Breast epithelium (tissue), 3 donors: ENCODE results near the gene TIPIN.

ENCODE experiments used
- CTCF ChIP-seq, 3 donors: fragments of 450-650 bp; IDR thresholded peaks; one replicate each; pipeline ENCODE4 v1.5.1; 2016 to 2017; ENCODE audit warnings: antibody characterized with exemption in 3 of 3, mild to moderate bottlenecking in 3 of 3, moderate library complexity in 3 of 3
- POLR2A ChIP-seq: fragments of 450-650 bp; IDR thresholded peaks from one replicate; pipeline ENCODE4 v1.6.1; 2016; ENCODE audit warnings: antibody characterized with exemption, mild to moderate bottlenecking, moderate library complexity

GRCh38 chr15:66298803-66299251 lies 57.7 kb downstream of the TIPIN start:
- TF ChIP-seq CTCF (IDR thresholded peaks at IDR 0.05) (no peak), POLR2A (no peak)
